Gastroesophageal sphincter (tissue), 3 donors: ENCODE data around the gene PRMT1.

ENCODE experiments used
- EP300 ChIP-seq: sonication (generic); formaldehyde crosslinking; IDR thresholded peaks from one replicate; pipeline ENCODE4 v1.6.1; 2017; ENCODE audit warnings: antibody characterized with exemption, mild to moderate bottlenecking
- POLR2A ChIP-seq, 2 donors: fragments of 450-650 bp; IDR thresholded peaks; one replicate each; pipeline ENCODE4 v1.6.1; 2017; ENCODE audit warnings: antibody characterized with exemption in 2 of 2, mild to moderate bottlenecking in 2 of 2, moderate library complexity in 1 of 2
- POLR2AphosphoS5 ChIP-seq: sonication (generic); formaldehyde crosslinking; IDR thresholded peaks from one replicate; pipeline ENCODE4 v1.6.1; 2017; ENCODE audit warnings: antibody characterized with exemption
- TF ChIP-seq, protein P1 (sequence below), 4 experiments: fragments of 200-600 bp in 2 of 4; fragments of 450-650 bp in 2 of 4; sonication (generic) in 1 of 4; IDR thresholded peaks; one replicate each; pipeline ENCODE4 v1.5.1; 2017 to 2019; ENCODE audit warnings: antibody characterized with exemption in 4 of 4, mild to moderate bottlenecking in 2 of 4, moderate library complexity in 2 of 4

DNA sequence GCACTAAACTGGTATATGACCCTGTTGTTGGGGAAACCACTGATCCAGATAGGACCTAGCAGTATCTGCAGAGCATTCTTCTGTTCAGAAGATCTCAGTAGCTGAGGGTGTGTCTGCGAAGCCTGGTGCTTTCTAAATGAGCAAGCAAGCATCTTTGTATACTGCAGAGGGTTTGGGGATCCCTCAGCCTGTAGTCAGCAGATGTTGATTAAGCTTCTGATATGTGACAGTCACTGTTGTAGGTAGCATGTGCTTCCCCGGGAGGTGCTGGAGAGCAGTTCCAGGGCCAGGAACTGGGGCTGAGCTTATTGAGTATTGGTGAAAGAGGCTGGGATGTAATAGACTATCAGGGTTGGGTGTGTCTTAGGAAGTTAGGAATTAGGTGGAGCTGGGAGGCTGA, 33.6 kb upstream of the PRMT1 start:
- TF ChIP-seq, protein P1, sequence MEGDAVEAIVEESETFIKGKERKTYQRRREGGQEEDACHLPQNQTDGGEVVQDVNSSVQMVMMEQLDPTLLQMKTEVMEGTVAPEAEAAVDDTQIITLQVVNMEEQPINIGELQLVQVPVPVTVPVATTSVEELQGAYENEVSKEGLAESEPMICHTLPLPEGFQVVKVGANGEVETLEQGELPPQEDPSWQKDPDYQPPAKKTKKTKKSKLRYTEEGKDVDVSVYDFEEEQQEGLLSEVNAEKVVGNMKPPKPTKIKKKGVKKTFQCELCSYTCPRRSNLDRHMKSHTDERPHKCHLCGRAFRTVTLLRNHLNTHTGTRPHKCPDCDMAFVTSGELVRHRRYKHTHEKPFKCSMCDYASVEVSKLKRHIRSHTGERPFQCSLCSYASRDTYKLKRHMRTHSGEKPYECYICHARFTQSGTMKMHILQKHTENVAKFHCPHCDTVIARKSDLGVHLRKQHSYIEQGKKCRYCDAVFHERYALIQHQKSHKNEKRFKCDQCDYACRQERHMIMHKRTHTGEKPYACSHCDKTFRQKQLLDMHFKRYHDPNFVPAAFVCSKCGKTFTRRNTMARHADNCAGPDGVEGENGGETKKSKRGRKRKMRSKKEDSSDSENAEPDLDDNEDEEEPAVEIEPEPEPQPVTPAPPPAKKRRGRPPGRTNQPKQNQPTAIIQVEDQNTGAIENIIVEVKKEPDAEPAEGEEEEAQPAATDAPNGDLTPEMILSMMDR (IDR thresholded peaks at IDR 0.05) = no peak
- TF ChIP-seq POLR2A (IDR thresholded peaks at IDR 0.05) (no peak), POLR2AphosphoS5 (no peak), EP300 (no peak)
